HG03103 (cell line): ENCODE results near the gene GNAI3.

Experiments used
- ATAC-seq: cut with Tn5 transposase; IDR thresholded peaks from one replicate; pipeline ENCODE4 v1.9.1; 2021; ENCODE audit warnings: low read depth; ENCODE audit not compliant: unreplicated experiment

GNAI3 gene

DNA sequence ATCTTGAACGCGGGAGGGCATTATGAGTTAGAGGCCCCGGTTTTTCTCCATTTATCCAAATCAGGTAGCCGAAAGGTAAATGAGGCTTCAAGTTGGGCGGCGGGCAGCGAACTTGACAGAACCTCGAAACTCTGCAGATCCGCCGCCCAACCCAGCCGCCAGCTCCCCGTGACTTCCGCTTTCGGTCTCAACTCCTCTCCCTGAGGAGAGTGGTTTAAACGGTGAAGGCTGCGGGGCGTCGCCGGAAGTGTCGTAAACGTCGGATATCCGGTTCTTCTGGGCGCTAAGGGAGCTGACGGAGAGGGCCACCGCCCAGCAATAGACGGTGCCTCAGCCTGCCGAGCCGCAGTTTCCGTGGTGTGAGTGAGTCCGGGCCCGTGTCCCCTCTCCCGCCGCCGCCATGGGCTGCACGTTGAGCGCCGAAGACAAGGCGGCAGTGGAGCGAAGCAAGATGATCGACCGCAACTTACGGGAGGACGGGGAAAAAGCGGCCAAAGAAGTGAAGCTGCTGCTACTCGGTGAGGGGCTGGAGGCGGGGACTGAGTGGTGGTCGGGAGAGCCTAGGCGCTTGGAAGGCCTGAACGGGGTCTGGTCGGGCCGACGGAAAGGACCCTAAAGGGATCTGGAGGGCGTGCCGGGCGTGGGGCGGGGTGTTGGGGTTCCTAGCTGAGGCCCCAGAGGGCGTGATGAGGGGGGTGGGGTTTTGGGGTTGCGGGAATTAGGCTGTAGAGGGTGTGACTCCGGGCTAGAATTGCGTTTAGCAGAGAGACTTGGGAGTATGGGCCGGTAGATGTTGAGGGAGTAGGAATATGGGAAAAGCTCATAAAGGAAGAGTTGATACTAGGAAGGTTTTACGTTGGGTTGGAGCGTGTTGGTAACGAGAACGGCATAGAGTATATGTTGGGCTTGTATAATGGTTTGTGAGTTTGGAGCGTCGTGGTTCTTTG is at the start of gene GNAI3:
TSS of gene GNAI3 (plus strand) at position 295 of the 947 bp plus-strand sequence. CDS start at position 401, 106 bp downstream.
- peak; percentile 86 for ATAC-seq

DNA sequence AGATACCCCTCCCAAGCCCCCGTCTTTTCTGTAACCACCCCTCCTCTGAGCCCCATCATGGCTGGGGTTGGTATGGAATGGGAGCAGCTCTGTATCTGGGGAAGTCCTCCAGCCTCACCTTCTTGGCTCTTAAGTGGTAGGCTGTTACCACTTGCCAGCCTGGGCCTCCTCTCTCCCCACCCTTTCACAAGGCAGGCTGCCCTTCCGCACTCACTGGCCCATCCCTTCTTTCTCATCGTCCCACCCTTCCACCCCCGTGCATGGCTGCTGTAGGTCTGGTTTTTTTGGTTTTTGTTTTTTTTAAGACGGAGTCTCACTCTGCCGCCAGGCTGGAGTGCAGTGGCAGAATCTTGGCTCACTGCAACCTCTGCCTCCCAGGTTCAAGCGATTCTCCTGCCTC is 49.3 kb upstream of the GNAI3 start:
- no peak for ATAC-seq

DNA sequence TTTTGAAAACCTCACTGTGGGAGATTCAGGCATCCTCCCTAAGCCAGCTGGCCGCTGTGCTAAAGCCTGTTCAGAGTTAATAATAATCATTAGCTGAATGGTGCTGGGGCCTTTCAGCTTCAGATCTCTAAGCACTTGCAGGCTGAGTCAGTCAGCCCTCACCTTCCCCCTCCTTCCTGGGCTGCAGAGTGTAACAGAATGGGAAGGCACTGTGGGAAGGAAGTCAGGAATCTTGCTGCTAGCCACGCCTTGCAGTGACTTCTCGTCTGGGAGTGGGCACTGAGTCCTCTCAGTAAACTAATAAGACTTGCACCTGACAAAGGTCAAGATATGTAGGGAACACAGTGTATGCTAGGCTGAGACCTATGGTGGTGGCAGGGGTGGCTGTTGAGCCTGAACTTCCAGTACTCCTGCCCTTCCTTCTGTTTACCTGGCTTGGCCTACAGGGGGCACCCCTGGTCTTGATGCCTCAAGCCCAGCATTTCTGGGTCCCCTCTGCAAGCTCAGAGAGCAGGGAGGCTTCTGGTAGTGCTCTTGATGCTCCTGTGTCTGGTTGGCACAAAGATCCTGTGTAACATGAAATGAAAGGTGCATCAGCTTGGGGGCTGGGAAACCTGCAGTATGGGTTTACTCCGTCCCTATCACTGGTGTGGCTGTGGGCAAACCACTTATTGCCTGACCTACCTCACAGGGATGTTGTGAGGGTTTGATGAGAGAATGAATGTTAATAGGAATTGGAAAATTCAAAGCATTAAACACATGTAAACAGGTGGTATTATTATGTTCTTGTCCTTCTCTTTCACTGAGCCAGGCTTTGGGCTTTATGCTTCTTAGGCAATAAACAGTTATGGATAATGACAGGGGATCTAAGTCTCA is 48.5 kb upstream of the GNAI3 start:
- no peak for ATAC-seq

DNA sequence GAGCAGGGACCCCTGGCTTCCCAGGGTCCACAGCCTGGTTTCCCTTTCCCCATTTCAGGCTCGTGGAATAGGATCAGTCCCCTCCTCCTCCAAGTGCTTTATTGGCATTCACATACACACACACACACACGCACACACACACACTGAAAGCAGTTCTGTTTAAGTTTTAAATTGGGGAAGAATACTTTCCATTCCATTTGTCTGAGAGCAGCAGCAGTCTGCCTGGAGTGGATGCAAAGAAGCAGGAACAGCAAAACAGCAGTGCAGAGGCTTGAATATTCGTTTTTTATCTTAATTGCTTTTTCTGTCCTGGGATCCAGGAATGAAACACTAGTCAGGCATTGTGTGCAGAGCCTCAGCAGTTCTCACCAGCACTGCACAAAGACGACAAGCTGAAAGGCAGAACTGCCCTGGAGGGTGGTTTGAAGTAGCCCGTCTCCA is 47.5 kb upstream of the GNAI3 start:
- no peak for ATAC-seq

DNA sequence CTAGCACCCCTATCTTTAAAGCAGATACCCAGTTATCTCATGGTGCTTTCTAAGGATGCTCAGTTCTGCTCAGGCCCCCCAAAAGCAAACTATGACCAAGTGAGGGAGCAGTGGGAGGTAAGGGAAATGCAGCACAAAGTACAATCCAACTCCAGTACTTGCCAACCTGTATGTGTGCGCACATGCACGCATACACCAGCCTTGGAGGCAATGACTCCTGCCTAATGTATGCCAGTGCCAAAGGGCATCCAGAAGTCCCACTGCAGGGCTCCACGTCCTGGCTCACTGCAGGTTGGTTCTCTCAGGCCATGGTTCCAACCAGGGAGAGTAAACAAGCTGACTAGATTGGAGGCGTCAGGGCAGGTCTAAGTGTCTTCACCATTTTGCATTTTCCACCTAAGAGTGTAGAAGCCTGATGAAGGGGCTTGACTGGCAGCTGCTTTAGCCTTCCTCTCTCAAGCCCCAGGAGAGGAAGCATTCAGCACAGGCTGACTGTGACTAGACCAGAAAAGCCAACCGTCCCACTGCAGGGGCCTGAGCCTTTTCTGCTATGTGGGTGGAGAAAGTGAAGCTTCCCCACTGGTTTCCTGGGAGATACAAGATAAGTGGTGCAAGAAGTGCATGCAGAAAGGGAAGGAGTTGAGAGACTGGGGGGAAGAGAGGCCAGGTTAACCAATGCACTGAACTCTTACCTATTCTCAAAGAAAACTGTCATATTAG is 46.6 kb upstream of the GNAI3 start:
- ATAC-seq, result no peak

DNA sequence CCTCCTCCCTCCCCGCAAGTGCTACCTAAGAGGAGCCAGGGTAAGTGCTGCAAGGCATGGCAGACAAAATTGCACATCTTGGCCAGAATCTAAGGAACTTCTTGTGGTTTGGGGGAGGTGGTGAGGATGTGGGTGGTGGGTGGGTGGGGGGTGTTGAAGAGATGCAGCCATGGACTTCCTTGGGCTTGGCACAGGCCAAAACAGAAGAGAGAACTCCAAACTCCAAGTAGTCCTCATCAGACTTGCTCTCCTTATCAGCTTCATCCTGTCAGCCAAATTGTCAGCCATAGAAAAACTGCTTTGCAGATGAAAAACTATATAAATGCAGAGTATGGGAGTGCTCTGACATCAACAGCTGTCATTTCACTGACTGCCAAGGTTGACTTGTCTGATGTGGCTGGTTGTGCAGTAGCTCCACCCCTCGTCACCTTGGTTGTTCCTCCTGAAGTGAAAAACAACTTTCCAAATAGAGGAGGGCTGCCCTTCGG is 46.0 kb upstream of the GNAI3 start:
- ATAC-seq, result no peak

DNA sequence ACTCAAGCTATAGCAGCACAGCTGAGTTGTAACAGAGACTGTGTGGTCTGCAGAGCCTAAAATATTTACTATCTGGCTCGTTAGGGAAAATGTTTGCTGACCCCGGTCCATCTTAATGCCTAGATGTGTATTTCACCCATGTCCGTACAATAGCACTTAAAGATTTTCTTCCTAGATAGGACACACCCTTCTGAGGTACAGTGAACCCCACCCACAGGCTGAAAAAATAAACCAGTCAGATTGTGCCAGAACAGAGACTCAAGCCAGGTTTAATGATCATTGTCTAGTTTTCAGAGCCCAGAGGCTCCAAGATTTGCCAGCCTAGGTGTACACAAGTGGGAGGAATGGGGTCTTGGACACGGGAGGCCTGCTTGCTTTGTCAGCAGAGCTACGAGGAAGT is 44.5 kb upstream of the GNAI3 start:
- no peak for ATAC-seq

DNA sequence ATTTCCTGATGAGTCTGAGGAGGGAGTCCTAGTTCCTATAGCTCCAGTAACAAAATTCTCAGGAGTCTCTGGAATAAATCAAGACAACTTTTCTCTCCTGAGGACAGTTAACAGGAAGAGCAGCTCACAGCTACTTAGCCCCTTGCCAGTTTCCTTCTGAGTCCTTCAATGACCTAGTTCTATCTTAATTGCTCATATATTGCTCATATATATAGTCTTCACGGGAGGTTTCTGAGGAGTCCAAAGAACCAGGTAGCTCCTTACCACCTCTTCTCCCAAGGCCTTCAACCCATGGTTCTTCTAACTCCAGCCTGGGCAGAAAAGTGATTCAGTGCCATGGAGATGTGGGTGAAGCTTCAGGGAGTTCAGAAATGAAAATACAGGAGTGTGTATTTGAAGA is 43.4 kb upstream of the GNAI3 start:
- no peak for ATAC-seq

DNA sequence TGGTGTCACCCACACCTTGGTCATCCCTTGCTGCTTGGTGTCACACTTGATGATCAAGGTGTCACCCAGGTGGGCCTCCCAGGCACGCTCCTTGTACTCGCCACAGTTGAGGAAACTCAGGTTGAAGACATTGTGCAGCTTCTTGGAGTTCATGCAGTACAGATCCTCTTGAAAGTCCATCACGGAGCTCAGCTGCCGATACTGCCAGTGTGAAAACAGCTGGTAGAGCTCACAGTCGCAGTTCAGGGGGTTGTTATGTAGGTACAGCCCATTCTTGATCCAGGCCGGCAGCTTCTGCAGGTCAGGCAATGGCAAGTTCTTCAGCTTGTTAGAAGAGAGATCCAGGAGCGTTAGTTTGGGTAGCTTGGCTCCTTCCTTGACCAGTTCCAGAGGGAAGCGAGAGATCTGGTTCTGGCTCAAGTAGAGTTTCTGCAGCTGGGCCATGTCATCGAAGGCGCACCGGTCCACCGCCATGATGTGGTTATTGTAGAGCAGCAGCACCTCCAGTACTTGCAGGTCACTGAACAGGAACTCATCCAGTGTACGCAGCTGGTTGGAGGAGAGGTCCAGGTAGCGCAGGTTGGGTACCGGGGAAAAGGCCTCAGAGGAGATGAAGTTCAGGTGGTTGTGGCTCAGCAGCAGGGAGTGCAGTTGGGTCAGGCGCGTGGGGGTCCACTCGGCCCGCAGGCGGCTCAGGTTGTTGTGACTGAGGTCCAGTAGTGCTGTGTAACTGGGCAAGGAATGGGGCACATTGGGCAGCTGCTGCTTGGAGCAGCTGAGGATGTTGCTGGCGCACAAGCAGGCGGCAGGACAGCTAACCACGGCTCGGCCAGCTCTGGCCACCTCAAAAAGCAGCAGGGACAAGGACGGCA is 40.2 kb upstream of the GNAI3 start:
- no peak for ATAC-seq

DNA sequence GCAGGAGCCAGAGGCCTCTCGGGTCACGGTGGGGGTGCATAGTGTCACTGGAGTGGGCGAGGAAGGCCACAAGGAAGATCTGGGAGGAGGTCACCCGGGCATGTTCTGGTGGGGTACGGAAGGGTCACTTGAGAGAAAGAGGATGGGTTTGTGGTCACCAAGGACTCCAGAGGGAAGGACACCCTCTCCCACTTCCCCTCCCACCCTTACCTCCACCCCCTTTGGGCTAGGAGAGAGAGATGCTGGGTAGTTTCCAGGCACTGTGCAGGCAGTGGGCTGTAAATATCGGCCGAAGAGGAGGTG is 39.6 kb upstream of the GNAI3 start:
- ATAC-seq, result no peak

DNA sequence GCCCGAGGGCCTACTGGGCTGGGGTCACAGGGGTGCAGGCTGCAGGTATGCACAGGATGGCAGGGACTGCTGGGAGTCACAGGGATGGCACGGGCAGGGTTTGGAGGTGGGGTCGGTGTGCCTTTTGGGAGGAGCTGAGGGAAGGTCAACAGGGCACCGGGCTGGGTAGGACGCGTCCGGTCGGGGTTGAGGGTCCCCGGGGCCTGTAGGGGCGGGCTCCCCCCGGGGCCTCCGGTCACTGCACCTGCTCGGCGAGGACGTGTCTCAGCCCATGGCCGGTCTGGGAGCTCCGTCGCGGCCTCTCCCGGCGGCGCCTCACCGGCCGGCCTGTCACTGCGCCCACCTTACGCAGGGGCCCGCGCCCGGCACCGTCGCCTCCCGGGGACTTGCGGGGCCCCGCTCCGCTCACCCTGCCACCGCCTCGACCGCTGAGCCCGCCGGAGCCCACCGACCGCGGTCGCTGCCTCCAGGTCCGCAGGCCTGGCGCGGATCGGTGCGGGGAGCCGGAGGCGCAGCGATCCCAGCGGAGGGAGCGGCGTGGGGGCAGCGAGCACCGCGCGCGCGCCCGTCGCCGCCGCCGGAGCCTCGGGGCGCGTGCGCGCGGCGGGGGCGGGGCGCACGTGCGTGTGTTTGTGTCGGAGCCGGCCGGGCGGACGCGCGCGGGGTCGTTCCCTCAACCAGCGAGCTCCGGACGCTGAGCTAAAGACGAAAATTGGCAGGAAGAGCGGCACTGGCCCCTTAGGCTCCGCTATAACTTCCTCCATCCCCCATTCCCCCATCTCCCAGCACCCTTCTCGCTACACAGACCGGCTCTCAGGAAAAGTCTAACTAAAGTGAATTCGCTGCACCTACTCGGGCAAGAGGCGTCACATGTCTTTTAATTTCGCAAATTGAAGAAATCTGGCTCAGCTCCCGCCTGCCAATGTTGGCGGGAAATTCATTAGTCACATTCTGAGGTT is 39.0 kb upstream of the GNAI3 start, which contains the start of gene AMIGO1:
TSS of gene AMIGO1 (minus strand) at position 552 of the 959 bp plus-strand sequence. CDS start 815 bp downstream, outside the sequence.
- no peak for ATAC-seq

DNA sequence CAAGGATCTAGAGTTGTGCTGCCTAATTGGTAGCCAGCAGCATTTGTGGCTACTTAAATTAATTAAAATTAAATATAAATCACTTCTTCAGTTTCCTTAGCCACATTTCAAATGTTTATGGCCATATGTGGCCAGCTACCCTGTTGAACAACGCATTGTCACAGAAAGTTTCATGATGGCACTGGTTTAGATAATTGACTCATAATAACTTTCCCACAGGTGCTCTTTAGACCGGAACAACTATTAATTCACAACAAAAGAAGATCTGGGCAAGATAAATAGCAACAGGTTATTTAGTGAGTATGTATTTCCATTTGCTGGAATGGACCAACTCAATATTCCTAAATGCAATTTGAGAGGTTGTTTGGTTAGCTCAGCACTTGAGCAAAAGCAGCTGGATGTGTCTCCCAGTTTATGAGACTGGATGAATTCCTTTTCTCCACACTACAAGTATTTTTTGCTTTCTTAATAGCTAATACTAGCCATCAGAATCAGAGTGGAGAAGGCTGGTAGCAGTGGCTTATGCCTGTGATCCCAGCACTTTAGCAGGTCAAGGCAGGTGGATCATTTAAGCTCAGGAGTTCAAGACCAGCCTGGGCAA is 35.2 kb upstream of the GNAI3 start:
- ATAC-seq, result no peak

DNA sequence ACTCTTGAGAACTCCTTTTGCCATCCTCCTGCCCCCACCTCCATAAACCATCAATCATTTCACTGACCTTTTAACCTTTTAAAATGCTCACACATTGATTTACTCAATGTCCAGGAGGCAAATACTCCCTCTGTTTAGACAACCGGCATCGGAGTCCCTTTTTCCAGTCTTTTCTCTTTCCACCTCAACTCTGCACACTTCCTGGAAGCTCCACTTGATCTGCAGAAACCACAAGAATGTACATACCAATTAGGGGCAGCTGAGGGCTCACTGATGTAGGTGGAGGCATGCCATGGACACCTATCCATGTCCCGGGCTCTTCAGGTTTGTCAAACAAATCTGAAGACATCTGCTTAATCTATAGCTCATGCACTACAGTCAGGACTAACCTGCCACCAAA is 33.6 kb upstream of the GNAI3 start:
- ATAC-seq, result no peak

DNA sequence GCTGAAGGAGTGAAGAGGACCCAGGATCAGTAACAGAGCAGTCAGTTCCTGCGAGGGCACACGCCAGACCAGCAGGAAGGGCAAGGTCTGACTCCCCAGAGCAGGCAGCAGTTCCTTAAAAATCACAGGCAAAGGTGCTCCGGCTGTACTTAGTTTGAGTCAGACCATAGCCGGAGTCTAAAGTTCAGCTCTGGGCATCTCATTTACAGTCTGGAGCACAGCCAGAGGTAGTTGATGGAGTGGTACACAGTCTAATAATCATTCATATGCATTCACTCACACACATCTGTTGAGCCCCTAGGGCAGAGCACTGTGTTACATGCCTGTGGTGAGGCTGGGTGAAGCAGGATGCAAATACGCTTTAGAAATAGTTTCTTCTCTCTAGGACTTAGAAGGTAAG is 31.5 kb upstream of the GNAI3 start:
- no peak for ATAC-seq

DNA sequence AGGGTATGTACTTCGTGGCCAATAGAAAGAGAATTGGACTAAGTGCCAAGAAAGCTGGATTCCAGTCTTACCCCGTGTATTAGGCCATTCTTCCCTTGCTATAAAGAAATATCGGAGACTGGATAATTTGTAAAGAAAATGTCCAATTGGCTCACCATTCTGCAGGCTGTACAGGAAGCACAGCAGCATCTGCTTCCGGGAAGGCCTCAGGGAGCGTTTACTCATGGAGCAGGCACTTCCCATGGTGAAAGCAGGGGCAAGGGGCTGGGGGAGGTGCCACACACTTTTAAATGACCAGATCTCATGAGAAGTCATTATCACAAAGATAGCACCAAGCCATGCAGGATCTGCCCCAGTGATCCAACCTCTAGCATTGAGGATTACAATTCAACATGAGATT is 31.1 kb upstream of the GNAI3 start:
- no peak for ATAC-seq

DNA sequence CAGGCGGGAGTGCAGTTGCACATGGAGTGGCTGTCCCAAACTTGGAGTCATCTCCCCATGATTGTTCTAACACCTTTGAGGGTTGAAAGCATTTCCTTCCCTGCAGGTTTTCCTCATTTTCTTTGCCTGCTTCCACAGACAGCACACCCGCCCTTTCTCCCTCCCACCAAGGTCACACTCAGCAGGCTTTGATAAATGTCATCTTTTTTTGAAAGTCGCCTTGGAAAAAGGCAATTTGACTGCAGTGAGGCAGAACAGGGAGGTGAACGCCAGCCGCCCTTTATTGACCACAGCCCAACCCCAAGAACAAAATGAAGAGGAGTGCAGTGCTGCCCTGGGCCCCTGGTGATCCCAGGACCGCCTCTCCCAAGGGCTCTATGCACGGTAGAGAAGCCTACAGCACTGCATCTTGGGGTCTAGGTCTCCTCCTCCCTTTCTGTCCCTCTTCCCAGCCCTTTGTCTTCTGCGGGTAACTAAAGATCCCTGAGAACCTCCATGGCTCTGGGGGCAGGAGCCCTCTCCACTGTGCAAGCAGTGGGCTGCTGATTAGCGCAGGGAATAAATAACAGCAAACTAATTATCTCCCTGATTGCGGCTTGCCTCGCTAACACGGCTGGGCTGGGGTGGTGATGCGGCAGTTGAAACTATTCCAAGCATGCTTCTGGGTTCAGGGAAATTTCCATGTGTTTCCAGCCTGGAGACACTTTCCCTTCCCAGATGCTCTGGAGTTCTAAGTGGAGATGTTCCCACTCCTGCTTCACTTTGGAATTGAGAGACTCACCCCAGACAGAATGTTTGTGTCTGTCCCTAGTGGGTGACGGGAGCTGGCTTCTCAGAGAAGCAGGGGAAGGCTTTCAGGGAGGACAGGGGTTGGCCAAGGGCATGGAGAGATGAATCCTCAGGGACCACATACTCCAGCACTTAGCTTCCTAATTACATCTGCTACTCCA is 27.1 kb upstream of the GNAI3 start:
- ATAC-seq, result no peak

DNA sequence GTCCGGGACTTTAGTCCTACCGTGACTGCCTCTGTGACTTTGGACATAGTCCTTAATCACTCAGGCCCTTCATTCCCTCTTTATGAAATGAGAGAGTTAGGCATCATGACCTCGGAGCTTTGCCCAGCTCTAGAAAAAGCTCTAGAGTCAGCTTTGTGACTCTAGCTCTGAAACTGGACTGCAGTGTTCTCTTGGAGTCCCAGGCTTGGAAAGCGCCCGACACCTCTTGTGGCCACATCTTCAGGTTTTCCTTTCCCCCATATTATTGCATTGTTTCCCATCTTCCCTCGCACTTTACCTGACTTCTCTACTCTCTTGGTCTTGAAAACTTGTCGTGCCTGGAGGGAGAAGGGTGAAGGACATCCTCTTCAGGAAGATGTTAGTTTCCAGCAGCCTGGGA is 26.4 kb upstream of the GNAI3 start:
- ATAC-seq, result no peak
